SK-N-SH (cell line): ENCODE results near the gene P2RX4.

Source experiments
- CTCF ChIP-seq: fragments of 200-600 bp; sonication (generic); IDR thresholded peaks from 2 replicates; pipeline ENCODE4 v1.6.1; 2017; ENCODE audit warnings: antibody characterized with exemption, mild to moderate bottlenecking, moderate library complexity
- EZH2phosphoT487 ChIP-seq: fragments of 200-600 bp; sonication (generic); IDR thresholded peaks from 2 replicates; pipeline ENCODE4 v1.6.1; 2017; ENCODE audit warnings: low read depth, mixed run types, mild to moderate bottlenecking, antibody characterized with exemption, moderate library complexity, borderline replicate concordance
- JUND ChIP-seq: IDR thresholded peaks from 2 replicates; pipeline ENCODE4 v1.4.0; 2012
- MXI1 ChIP-seq: IDR thresholded peaks from 2 replicates; pipeline ENCODE4 v1.6.1; 2012; ENCODE audit warnings: mild to moderate bottlenecking, low read depth, low read length, improper control_type of control experiment
- NRF1 ChIP-seq: IDR thresholded peaks from 2 replicates; pipeline ENCODE4 v1.6.1; 2012; ENCODE audit warnings: low read depth, mild to moderate bottlenecking, low read length
- POLR2AphosphoS5 ChIP-seq: IDR thresholded peaks from 2 replicates; pipeline ENCODE4 v1.6.1; 2012; ENCODE audit warnings: low read depth, low read length
- REST ChIP-seq: IDR thresholded peaks from 2 replicates; pipeline ENCODE4 v1.6.1; 2012; ENCODE audit warnings: mild to moderate bottlenecking, low read depth, low read length, moderate library complexity
- RFX5 ChIP-seq: IDR thresholded peaks from 2 replicates; pipeline ENCODE4 v1.6.1; 2012; ENCODE audit warnings: mild to moderate bottlenecking, improper control_type of control experiment, low read length
- TAF1 ChIP-seq: IDR thresholded peaks from 2 replicates; pipeline ENCODE4 v1.6.1; 2012; ENCODE audit warnings: low read depth, mild to moderate bottlenecking, low read length, moderate library complexity, borderline replicate concordance
- TCF12 ChIP-seq: IDR thresholded peaks from 2 replicates; pipeline ENCODE4 v1.4.0; 2012
- USF2 ChIP-seq: fragments of 150-350 bp; IDR thresholded peaks from 2 replicates; pipeline ENCODE4 v1.6.1; 2017; ENCODE audit warnings: antibody characterized with exemption, low read length, low read depth, borderline replicate concordance
- YY1 ChIP-seq: IDR thresholded peaks from 2 replicates; pipeline ENCODE4 v1.4.0; 2012; ENCODE audit warnings: low read depth, mild to moderate bottlenecking

GRCh38 chr12:121212875-121213274 is 2.9 kb downstream of the P2RX4 start:
- TF ChIP-seq CTCF (no peak), REST (no peak), YY1 (no peak), USF2 (no peak), RFX5 (no peak), JUND (no peak), NRF1 (no peak), EZH2phosphoT487 (no peak), MXI1 (no peak), TCF12 (no peak), POLR2AphosphoS5 (no peak), TAF1 (no peak)
